Brain microvascular endothelial cell (primary cell): ENCODE measurements around the gene CIP2A.
A peak's percentile ranks its signal among the peaks of the same experiment; 100 is the strongest.

Experiments
- DNase-seq: peaks from one replicate; pipeline ENCODE4 v3.0.0-alpha.2; 2020
- H3K27ac ChIP-seq: fragments of 250-450 bp; sonication (Bioruptor Pico); 2 replicates; pipeline ENCODE4 v1.5.1; 2020; ENCODE audit warnings: mild to moderate bottlenecking, moderate library complexity
- H3K27me3 ChIP-seq: fragments of 250-450 bp; sonication (Bioruptor Pico); replicated peaks from 2 replicates; pipeline ENCODE4 v1.5.1; 2020; ENCODE audit warnings: mild to moderate bottlenecking
- H3K36me3 ChIP-seq: fragments of 250-450 bp; sonication (Bioruptor Pico); replicated peaks from 2 replicates; pipeline ENCODE4 v1.5.1; 2020; ENCODE audit warnings: mild to moderate bottlenecking
- H3K4me3 ChIP-seq: 2 replicates; pipeline ENCODE4 v1.5.1; 2011; ENCODE audit warnings: low read depth, mild to moderate bottlenecking, control low read depth, low read length, moderate library complexity
- in situ Hi-C: cut with HindIII; loops from 2 replicates; pipeline ENCODE4 v1.10.0; 2017; ENCODE audit warnings: low sequenced_read_pairs, low pct_ligation_motif_present
- TF ChIP-seq, protein P1 (sequence below): IDR thresholded peaks from 2 replicates; pipeline ENCODE4 v1.5.1; 2011; ENCODE audit warnings: low read depth, mild to moderate bottlenecking, moderate library complexity, low read length, control low read depth, inconsistent platforms; ENCODE audit errors: missing control alignments

Gene CIP2A

DNA sequence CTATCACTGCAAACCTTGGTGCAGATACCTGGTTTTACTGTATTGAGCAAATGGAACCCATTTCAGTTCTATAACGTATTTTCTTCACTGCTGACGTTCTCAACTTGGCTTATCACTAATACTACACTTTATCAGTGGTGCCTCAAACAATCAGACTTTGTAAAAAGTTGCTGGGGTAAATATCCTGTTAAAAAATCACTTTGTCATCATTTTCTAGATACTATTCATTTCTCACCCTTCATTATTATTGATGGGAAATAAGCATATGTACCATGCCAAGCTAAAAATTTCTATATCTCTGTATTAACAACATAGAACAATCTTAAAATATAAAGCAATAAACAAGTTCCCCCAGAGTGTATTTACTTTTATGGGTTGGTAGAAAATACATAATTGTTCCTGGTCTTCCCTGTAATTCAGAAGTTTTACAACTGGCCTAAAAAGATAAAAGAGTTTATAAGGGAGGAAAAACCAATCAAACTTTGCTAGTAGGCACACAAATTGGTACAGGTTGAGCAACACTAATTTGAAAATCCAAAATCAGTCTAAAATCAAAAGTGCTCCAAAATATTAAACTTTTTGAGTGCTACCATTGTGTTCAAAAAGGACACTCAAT is 33.2 kb downstream of the CIP2A start:
- TF ChIP-seq, protein P1, sequence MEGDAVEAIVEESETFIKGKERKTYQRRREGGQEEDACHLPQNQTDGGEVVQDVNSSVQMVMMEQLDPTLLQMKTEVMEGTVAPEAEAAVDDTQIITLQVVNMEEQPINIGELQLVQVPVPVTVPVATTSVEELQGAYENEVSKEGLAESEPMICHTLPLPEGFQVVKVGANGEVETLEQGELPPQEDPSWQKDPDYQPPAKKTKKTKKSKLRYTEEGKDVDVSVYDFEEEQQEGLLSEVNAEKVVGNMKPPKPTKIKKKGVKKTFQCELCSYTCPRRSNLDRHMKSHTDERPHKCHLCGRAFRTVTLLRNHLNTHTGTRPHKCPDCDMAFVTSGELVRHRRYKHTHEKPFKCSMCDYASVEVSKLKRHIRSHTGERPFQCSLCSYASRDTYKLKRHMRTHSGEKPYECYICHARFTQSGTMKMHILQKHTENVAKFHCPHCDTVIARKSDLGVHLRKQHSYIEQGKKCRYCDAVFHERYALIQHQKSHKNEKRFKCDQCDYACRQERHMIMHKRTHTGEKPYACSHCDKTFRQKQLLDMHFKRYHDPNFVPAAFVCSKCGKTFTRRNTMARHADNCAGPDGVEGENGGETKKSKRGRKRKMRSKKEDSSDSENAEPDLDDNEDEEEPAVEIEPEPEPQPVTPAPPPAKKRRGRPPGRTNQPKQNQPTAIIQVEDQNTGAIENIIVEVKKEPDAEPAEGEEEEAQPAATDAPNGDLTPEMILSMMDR = no peak
- Histone ChIP-seq H3K27me3 (no peaks in the 10 kb centered on the region), H3K36me3 (no peaks in the 10 kb centered on the region), H3K4me3 (no peak overlapping the region), H3K27ac (no peak overlapping the region)
- no peak for DNase-seq
- in situ Hi-C loops = no loop called here

DNA sequence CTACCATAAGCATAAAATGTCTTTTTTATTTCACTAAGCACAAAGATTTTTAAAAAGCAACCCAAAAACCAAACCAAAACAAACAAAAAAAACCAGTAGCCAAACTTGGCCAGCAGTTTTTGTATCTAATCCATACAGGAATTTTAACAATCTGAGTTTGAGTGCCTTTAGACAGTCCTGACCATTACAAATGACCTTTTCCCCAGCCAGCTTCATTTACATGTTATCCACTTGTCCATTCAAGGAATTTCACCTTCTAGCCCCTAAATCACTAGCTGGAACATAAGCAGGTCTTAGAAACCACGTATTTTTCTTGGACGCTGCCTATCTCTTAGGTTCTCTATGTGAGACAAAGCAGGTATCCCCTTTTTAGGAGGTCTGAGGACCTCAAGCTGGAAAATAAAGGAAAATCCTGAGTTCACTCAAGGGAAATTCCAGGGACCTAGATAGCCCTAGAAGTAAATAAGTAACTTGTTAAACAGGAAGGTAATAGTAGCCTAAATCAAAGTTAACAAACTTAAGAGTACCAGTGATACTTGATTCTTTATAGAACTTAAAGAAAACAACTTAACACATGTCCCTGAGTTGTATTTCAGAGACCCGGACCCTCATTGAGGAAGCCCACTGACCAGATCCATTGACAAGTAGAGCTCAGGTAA is 34.2 kb downstream of the CIP2A start:
- Histone ChIP-seq H3K27ac (no peak overlapping the region), H3K27me3 (no peaks in the 10 kb centered on the region), H3K4me3 (no peak overlapping the region), H3K36me3 (no peaks in the 10 kb centered on the region)
- TF ChIP-seq, protein P1 = no peak
- DNase-seq = no peak
- in situ Hi-C loops = no loop called here

DNA sequence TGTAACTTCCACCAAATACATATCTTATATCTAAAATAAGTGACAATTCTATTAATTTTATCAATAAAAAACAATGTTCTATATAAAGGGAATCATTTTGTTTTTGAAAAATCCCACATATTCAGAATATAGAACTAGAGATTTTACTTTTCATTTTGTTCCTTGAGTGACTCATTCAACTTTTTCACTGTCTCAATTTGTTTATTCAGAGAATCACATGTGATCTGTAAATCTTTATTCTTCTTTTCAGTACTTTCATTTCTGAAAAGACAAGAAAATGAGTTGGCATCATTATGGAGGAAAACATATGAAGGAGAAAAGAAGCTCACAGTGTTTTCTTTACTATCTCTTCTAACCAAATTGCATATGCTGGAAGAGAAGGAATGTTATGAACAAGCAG is 35.0 kb downstream of the CIP2A start:
- Histone ChIP-seq H3K27ac (no peak overlapping the region), H3K36me3 (no peaks in the 10 kb centered on the region), H3K27me3 (no peaks in the 10 kb centered on the region), H3K4me3 (no peak overlapping the region)
- TF ChIP-seq, protein P1 = no peak
- in situ Hi-C loops = no loop called here
- DNase-seq = no peak

- in situ Hi-C loops = no loop called here
- no peak overlapping the region for H3K27ac ChIP-seq
- H3K4me3 ChIP-seq = no peak overlapping the region
- no peaks in the 10 kb centered on the region for H3K27me3 ChIP-seq
- peak; percentile 19 for DNase-seq
- H3K36me3 ChIP-seq = no peaks in the 10 kb centered on the region
- TF ChIP-seq, protein P1 = peak; percentile 20
These were observed 36.7 kb downstream of the CIP2A start for GRCh38 chr3:108552267-108553159.

DNA sequence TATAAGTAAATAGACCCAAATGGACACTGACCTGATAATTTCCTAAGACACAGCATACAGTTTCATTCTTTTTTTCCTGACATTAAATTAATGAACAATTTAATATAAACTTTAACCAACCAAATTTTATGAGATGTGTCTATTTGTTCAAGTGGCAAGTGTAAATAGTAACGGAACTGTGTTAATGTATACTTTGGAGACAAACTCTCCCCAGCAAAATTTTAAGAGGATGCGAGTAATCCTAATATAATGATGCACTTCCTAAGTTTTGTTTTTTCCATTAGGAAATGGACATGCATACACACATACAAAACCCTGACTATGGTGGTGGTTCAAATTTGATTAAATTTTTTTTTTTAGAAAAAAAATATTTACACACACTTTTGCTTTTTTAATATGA is 40.4 kb downstream of the CIP2A start:
- no peak overlapping the region for H3K4me3 ChIP-seq
- TF ChIP-seq, protein P1 = no peak
- DNase-seq = no peak
- in situ Hi-C loops = no loop called here
- no peaks in the 10 kb centered on the region for H3K36me3 ChIP-seq
- H3K27me3 ChIP-seq = no peaks in the 10 kb centered on the region
- no peak overlapping the region for H3K27ac ChIP-seq
